Activated CD8-positive, alpha-beta T cell treated with anti-CD3 and anti-CD28 coated beads, Interleukin-2, amount 10 ng/mL, durations not matched to agents 7 days and 5 days (primary cell): ENCODE measurements around the gene KCNK16. TPM values are rescaled to one million over a fixed set of nuclear protein-coding genes. Genes with fewer than 3 reads are reported as not detected.
A peak's percentile ranks its signal among the peaks of the same experiment; 100 is the strongest.
"Not testable (repeated sequence)": the region's sequence is repeated elsewhere in the genome, so short reads cannot be mapped to it uniquely, and the experiment has no call there.

ENCODE experiments used
- ATAC-seq: fragments of 150-1000 bp; cut with Tn5 transposase; one replicate; pipeline ENCODE4 v1.10.0; 2021; ENCODE audit warnings: moderate library complexity
- CTCF ChIA-PET: fragments of 350-600 bp; sonication (Branson Sonifier 250); formaldehyde crosslinking; loops from one replicate; lab custom pipeline; 2021; ENCODE audit warnings: antibody characterized with exemption; lab: Charles Lee
- POLR2A ChIA-PET: fragments of 350-600 bp; sonication (Branson Sonifier 250); formaldehyde crosslinking; loops from one replicate; lab custom pipeline; 2021; ENCODE audit warnings: antibody characterized with exemption; lab: Charles Lee
- DNase-seq: peaks from one replicate; pipeline ENCODE4 v3.0.0-alpha.2; 2020
- H3K27ac Mint-ChIP-seq: one replicate; pipeline ENCODE4 v1.8.0; 2021; ENCODE audit warnings: mild to moderate bottlenecking, mixed read lengths
- H3K27me3 Mint-ChIP-seq: one replicate; pipeline ENCODE4 v1.8.0; 2021; ENCODE audit warnings: low read depth, mixed read lengths
- H3K36me3 Mint-ChIP-seq: one replicate; pipeline ENCODE4 v1.8.0; 2021; ENCODE audit warnings: low read depth, mixed read lengths
- H3K4me1 Mint-ChIP-seq: one replicate; pipeline ENCODE4 v1.8.0; 2021; ENCODE audit warnings: low read depth, mixed read lengths
- H3K4me3 Mint-ChIP-seq: one replicate; pipeline ENCODE4 v1.8.0; 2021; ENCODE audit warnings: mild to moderate bottlenecking, mixed read lengths
- H3K9me3 Mint-ChIP-seq: one replicate; pipeline ENCODE4 v1.8.0; 2022; ENCODE audit warnings: mixed read lengths; ENCODE audit not compliant: insufficient read depth
- total RNA-seq, 2 experiments: library from RNA; stranded (reverse); gene quantifications; one replicate each; pipeline ENCODE4 v1.2.3, GENCODE V29; 2021

KCNK16 gene
- total RNA-seq, 2 experiments from 2014 or later = not detected

GRCh38 chr6:39287601-39288000, 34.9 kb downstream of the KCNK16 start:
- no peak overlapping the region for H3K27ac Mint-ChIP-seq
- H3K9me3 Mint-ChIP-seq = no peaks in the 10 kb centered on the region
- no peak for DNase-seq
- H3K27me3 Mint-ChIP-seq = peaks cover 15% of the 10 kb centered on the region
- ATAC-seq = no peak
- H3K4me1 Mint-ChIP-seq = peaks cover 11% of the 10 kb centered on the region
- H3K4me3 Mint-ChIP-seq = no peak overlapping the region
- H3K36me3 Mint-ChIP-seq = no peaks in the 10 kb centered on the region
- ChIA-PET CTCF (no interaction called here), POLR2A (no interaction called here)

- POLR2A ChIA-PET, DNase-seq, H3K36me3 Mint-ChIP-seq, CTCF ChIA-PET, H3K4me3 Mint-ChIP-seq, ATAC-seq, H3K27ac Mint-ChIP-seq, H3K9me3 Mint-ChIP-seq, H3K27me3 Mint-ChIP-seq: not testable (repeated sequence)
- H3K4me1 Mint-ChIP-seq = peaks cover 11% of the 10 kb centered on the region
Observed at GRCh38 chr6:39286596-39286995, 35.9 kb downstream of the KCNK16 start.

- peaks cover 2% of the 10 kb centered on the region for H3K4me1 Mint-ChIP-seq
- H3K27me3 Mint-ChIP-seq = peaks cover 7% of the 10 kb centered on the region
- no peak overlapping the region for H3K4me3 Mint-ChIP-seq
- ChIA-PET CTCF (interaction anchor here (1.2 kb wide), 1 partner anchor 28 kb away, joined by 3 read pairs; no protein-coding TSS in a partner anchor), POLR2A (no interaction called here)
- DNase-seq (no peak), ATAC-seq (no peak)
- H3K27ac Mint-ChIP-seq = no peak overlapping the region
- H3K36me3 Mint-ChIP-seq = no peaks in the 10 kb centered on the region
- H3K9me3 Mint-ChIP-seq = no peaks in the 10 kb centered on the region
Observed at GRCh38 chr6:39282774-39283173, 39.7 kb downstream of the KCNK16 start.

GRCh38 chr6:39281312-39281980, 41.1 kb downstream of the KCNK16 start:
- no peak overlapping the region for H3K4me3 Mint-ChIP-seq
- H3K36me3 Mint-ChIP-seq = no peaks in the 10 kb centered on the region
- ChIA-PET POLR2A (no interaction called here), CTCF (interaction anchor here (1.2 kb wide), 1 partner anchor 29 kb away, joined by 3 read pairs; no protein-coding TSS in a partner anchor)
- H3K9me3 Mint-ChIP-seq = no peaks in the 10 kb centered on the region
- peaks cover 14% of the 10 kb centered on the region for H3K27me3 Mint-ChIP-seq
- H3K27ac Mint-ChIP-seq = peak overlapping the region; percentile 41
- ATAC-seq = no peak
- DNase-seq = no peak
- peaks cover 2% of the 10 kb centered on the region for H3K4me1 Mint-ChIP-seq

GRCh38 chr6:39280247-39280731, 42.2 kb downstream of the KCNK16 start:
- no peak overlapping the region for H3K27ac Mint-ChIP-seq
- ChIA-PET CTCF (no interaction called here), POLR2A (interaction anchor here (0.6 kb wide), 1 partner anchor 16 kb away, joined by 3 read pairs; no protein-coding TSS in a partner anchor)
- H3K4me3 Mint-ChIP-seq = no peak overlapping the region
- H3K27me3 Mint-ChIP-seq = peaks cover 12% of the 10 kb centered on the region
- DNase-seq (no peak), ATAC-seq (no peak)
- no peaks in the 10 kb centered on the region for H3K36me3 Mint-ChIP-seq
- no peaks in the 10 kb centered on the region for H3K9me3 Mint-ChIP-seq
- peaks cover 2% of the 10 kb centered on the region for H3K4me1 Mint-ChIP-seq

- ChIA-PET CTCF (no interaction called here), POLR2A (no interaction called here)
- Mint-ChIP-seq H3K36me3 (no peaks in the 10 kb centered on the region), H3K27me3 (peaks cover 11% of the 10 kb centered on the region), H3K4me3 (no peak overlapping the region), H3K9me3 (no peaks in the 10 kb centered on the region), H3K27ac (no peak overlapping the region), H3K4me1 (peaks cover 2% of the 10 kb centered on the region)
- ATAC-seq = no peak
- DNase-seq = no peak
Observed at GRCh38 chr6:39279539-39279938, 43.0 kb downstream of the KCNK16 start.

GRCh38 chr6:39276379-39276995, 46.0 kb downstream of the KCNK16 start:
- Mint-ChIP-seq H3K27ac (no peak overlapping the region), H3K27me3 (peaks cover 8% of the 10 kb centered on the region), H3K4me3 (no peak overlapping the region), H3K9me3 (no peaks in the 10 kb centered on the region), H3K4me1 (peaks cover 2% of the 10 kb centered on the region), H3K36me3 (no peaks in the 10 kb centered on the region)
- no peak for ATAC-seq
- no peak for DNase-seq
- ChIA-PET CTCF (no interaction called here), POLR2A (no interaction called here)

- CTCF ChIA-PET = interaction anchor here (0.9 kb wide), 1 partner anchor 34 kb away, joined by 3 read pairs; no protein-coding TSS in a partner anchor
- no peak overlapping the region for H3K27ac Mint-ChIP-seq
- POLR2A ChIA-PET = no interaction called here
- H3K27me3 Mint-ChIP-seq = peaks cover 8% of the 10 kb centered on the region
- H3K4me3 Mint-ChIP-seq = no peak overlapping the region
- H3K9me3 Mint-ChIP-seq = no peaks in the 10 kb centered on the region
- no peaks in the 10 kb centered on the region for H3K4me1 Mint-ChIP-seq
- DNase-seq = no peak
- H3K36me3 Mint-ChIP-seq = no peaks in the 10 kb centered on the region
- ATAC-seq = no peak
Observed at GRCh38 chr6:39274903-39275302, 47.6 kb downstream of the KCNK16 start.

- Mint-ChIP-seq H3K9me3 (no peaks in the 10 kb centered on the region), H3K4me1 (no peaks in the 10 kb centered on the region), H3K4me3 (no peak overlapping the region), H3K27ac (no peak overlapping the region), H3K36me3 (no peaks in the 10 kb centered on the region), H3K27me3 (peaks cover 8% of the 10 kb centered on the region)
- DNase-seq (no peak), ATAC-seq (no peak)
- POLR2A ChIA-PET = no interaction called here
- CTCF ChIA-PET = no interaction called here
Observed at GRCh38 chr6:39274471-39274870, 48.0 kb downstream of the KCNK16 start.

- Mint-ChIP-seq H3K4me3 (no peak overlapping the region), H3K4me1 (no peaks in the 10 kb centered on the region), H3K36me3 (no peaks in the 10 kb centered on the region), H3K27ac (no peak overlapping the region), H3K27me3 (peaks cover 8% of the 10 kb centered on the region), H3K9me3 (no peaks in the 10 kb centered on the region)
- DNase-seq (no peak), ATAC-seq (no peak)
- CTCF ChIA-PET = no interaction called here
- POLR2A ChIA-PET = interaction anchor here (0.9 kb wide), 1 partner anchor 29 kb away, joined by 3 read pairs; no protein-coding TSS in a partner anchor
Observed at GRCh38 chr6:39273406-39273821, 49.1 kb downstream of the KCNK16 start.

GRCh38 chr6:39269961-39270360, 52.5 kb downstream of the KCNK16 start:
- Mint-ChIP-seq H3K9me3 (no peaks in the 10 kb centered on the region), H3K36me3 (no peaks in the 10 kb centered on the region), H3K27me3 (no peaks in the 10 kb centered on the region), H3K4me1 (no peaks in the 10 kb centered on the region), H3K4me3 (no peak overlapping the region), H3K27ac (no peak overlapping the region)
- CTCF ChIA-PET = no interaction called here
- POLR2A ChIA-PET = no interaction called here
- ATAC-seq = no peak
- no peak for DNase-seq

- DNase-seq (no peak), ATAC-seq (no peak)
- H3K36me3 Mint-ChIP-seq = no peaks in the 10 kb centered on the region
- no peaks in the 10 kb centered on the region for H3K9me3 Mint-ChIP-seq
- no peaks in the 10 kb centered on the region for H3K4me1 Mint-ChIP-seq
- H3K27ac Mint-ChIP-seq = no peak overlapping the region
- no peak overlapping the region for H3K4me3 Mint-ChIP-seq
- no peaks in the 10 kb centered on the region for H3K27me3 Mint-ChIP-seq
- ChIA-PET POLR2A (no interaction called here), CTCF (no interaction called here)
Observed at GRCh38 chr6:39268721-39269120, 53.8 kb downstream of the KCNK16 start.
